Nasal cavity respiratory epithelium epithelial cell of viscerocranial mucosa (primary cell): Measurements from ENCODE around the gene MAPK1. TPM values are rescaled to one million over a fixed set of nuclear protein-coding genes. Genes with fewer than 3 reads are reported as not detected.

Source experiments
- total RNA-seq: library from RNA; depleted of rRNA; stranded (reverse); fragments of >200 nt; gene quantifications from 2 replicates; pipeline ENCODE4 v1.2.3, GENCODE V29; 2014

Gene MAPK1
- total RNA-seq, result 38.3 and 58.8 TPM in 2 replicates

DNA sequence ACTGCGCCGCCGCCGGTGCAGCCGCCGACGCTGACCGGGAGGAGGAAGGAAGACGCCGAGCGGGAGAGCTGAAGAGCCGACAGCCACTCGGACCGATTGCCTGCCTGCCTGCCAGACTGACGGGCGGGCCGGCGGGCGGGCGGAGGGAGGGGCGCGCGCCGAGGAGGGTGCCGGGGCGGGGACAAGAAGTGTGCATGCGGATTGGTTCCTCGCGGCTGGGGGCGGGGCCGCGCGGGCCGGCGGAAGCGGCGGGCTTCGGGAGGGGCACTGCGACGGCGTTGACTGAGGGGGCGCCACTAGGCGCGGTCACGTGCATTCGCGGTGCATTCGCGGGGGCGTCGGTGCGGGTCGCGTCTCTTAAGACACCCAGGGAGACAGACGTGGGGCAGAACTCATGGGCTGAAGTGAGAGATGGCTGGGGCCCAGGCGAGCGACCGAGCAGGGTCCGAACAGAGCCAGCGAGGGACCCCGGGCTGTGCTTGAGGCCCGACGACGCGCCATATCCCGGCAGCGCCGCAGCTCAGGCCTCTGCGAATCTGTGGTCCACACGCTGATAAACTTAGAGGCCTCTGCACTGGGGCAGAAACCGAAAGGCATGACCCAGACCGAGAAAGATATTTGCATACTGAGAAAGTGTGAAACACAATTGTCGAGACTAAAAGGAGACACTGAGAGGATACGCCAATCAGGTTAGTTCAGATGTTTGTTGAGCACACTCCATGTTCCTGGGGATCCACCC lies at the start of gene MAPK1:
Gene MAPK1 (minus strand): TSS at position 118 of the 739 bp plus-strand sequence. CDS start 205 bp downstream, outside the sequence.

DNA sequence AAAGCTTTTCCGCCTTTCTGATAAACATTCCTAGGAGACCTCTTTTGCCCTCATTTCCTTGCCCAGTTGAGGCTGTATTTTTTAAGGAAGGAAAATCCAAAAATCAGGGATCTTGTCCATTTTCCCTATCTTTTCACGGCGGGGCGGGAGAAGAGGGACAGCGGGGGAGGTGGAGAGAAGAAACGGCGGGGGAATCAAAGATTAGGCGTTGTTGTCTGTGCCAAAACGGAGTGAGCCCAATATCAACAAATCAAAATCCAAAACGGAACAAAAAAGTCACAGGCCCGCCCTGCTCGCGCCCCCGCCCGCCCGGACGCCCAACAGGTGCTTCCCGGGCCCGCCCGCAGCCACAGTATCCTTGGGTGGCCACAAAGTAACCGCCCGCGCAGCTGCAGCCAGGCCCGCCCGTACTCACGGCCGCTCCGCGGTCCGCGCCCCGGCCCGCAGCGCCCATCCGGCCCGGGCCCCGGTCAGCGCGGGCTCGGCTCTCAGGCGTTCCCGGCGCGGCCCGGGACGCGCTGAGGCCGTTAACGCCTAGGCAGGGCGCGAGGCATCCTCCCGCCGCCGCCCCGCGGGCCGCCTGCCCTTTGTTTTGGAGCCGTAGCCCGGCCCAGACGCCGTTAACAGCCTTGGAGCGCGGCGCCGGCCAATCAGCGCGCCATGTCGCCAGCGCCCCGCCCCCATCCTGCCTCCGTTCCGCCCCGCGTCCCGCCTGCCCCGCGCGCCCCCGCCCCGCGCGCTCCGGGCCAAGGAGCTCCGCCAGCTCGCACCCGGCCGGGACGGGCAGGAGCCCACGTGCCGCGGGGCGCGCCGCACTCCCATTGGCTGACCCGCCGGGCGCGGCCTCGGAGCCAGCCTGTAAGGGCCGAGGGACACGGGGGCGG lies 132.0 kb downstream of the MAPK1 start, which contains the start of gene YPEL1:
Gene YPEL1 (minus strand): TSS at position 595 of the 884 bp plus-strand sequence. CDS start 25,050 bp downstream, outside the sequence.

Other genes starting within 250 kb of the MAPK1 start
- gene YDJC, start 237.6 kb downstream of the MAPK1 start, total RNA-seq, result 25.8 and 45.1 TPM in 2 replicates
- gene CCDC116, start 234.9 kb downstream of the MAPK1 start, total RNA-seq, result 0.07 TPM in 1 of 2 replicates, not detected in the other
- 23.6 and 125 TPM in 2 replicates for gene SDF2L1, start 225.3 kb downstream of the MAPK1 start, total RNA-seq
- 21.5 and 30.8 TPM in 2 replicates for gene PPIL2, start 201.6 kb downstream of the MAPK1 start, total RNA-seq
- gene YPEL1, start 131.9 kb downstream of the MAPK1 start, total RNA-seq, result under 0.01 and 0.21 TPM in 2 replicates
- gene PPM1F, start 85.2 kb upstream of the MAPK1 start, total RNA-seq, result 24.6 and 39.2 TPM in 2 replicates
- 24.6 and 43.2 TPM in 2 replicates for gene TOP3B, start 115.1 kb upstream of the MAPK1 start, total RNA-seq